K562 (cell line): Measurements from ENCODE around the gene TP73. TPM values are rescaled to one million over a fixed set of nuclear protein-coding genes. Genes with fewer than 3 reads are reported as not detected.
A peak's percentile ranks its signal among the peaks of the same experiment; 100 is the strongest.

Experiments
- ATAC-seq: fragments of 200-7000 bp; cut with Tn5 transposase; 3 replicates; pipeline ENCODE4 v1.9.1; 2020; ENCODE audit warnings: moderate library complexity
- BruUV-seq: library from RNA; stranded (reverse); fragments of 400-500 nt; replicated peaks from 2 replicates; lab custom pipeline; 2021; lab: Mats Ljungman, UMichigan
- CTCF ChIA-PET: fragments of 300-600 bp; formaldehyde crosslinking; extraction: SDS; loops from one replicate; lab custom pipeline; 2021; ENCODE audit warnings: low intra/inter-chr PET ratio; lab: Yijun Ruan, JAX
- POLR2A ChIA-PET: fragments of 300-600, 350-650 bp; sonication (Branson Sonifier 250); formaldehyde crosslinking; extraction: SDS; loops from one replicate; lab custom pipeline; 2021; ENCODE audit warnings: antibody characterized with exemption, inconsistent platforms; lab: Yijun Ruan, JAX
- DNase-seq, 4 experiments: peaks; one replicate each; pipeline versions ENCODE4 v3.0.0 to v3.0.0-alpha.2; 2011 to 2018; ENCODE audit warnings: low spot score in 3 of 4, mixed read lengths in 3 of 4; ENCODE audit errors: extremely low read depth in 1 of 4
- FAIRE-seq: peaks from 2 replicates; lab custom pipeline; 2011; peaks lifted over from hg19 to GRCh38; lab: Jason Lieb, UNC
- H2AFZ ChIP-seq: 2 replicates; pipeline ENCODE4 v1.6.0; 2011; ENCODE audit warnings: low read depth, low read length, control low read depth, inconsistent platforms
- H3K27ac ChIP-seq: fragments of 200-600 bp; 3 replicates; pipeline ENCODE4 v1.8.0; 2011; ENCODE audit warnings: low read depth, mild to moderate bottlenecking, control low read depth, inconsistent platforms, low read length, moderate library complexity, mixed read lengths; ENCODE audit errors: extremely low read depth
- H3K27me3 ChIP-seq, 2 experiments: fragments of 300-600 bp in 1 of 2; 2 replicates in 1 of 2; 3 replicates in 1 of 2; pipeline versions ENCODE4 v1.6.0 to v1.8.0; 2011; ENCODE audit warnings: inconsistent platforms in 2 of 2, low read length in 2 of 2, mild to moderate bottlenecking in 1 of 2, mixed read lengths in 1 of 2, moderate library complexity in 1 of 2; ENCODE audit not compliant: control insufficient read depth in 2 of 2, insufficient read depth in 2 of 2
- H3K36me3 ChIP-seq: fragments of 300-600 bp; 3 replicates; pipeline ENCODE4 v1.8.0; 2011; ENCODE audit warnings: mild to moderate bottlenecking, low read length, inconsistent platforms; ENCODE audit not compliant: control insufficient read depth, insufficient read depth
- H3K4me1 ChIP-seq, 2 experiments: fragments of 200-600 bp in 1 of 2; replicated peaks in 1 of 2; 2 replicates in 1 of 2; 3 replicates in 1 of 2; pipeline versions ENCODE4 v1.5.1 to v1.8.0; 2011; ENCODE audit warnings: inconsistent platforms in 2 of 2, low read length in 2 of 2, mild to moderate bottlenecking in 1 of 2, mixed read lengths in 1 of 2, moderate library complexity in 1 of 2; ENCODE audit not compliant: control insufficient read depth in 2 of 2, insufficient read depth in 2 of 2
- H3K4me2 ChIP-seq: 2 replicates; pipeline ENCODE4 v1.6.1; 2011; ENCODE audit warnings: low read length, control low read depth, inconsistent platforms, mixed read lengths; ENCODE audit not compliant: insufficient read depth
- H3K4me3 ChIP-seq: fragments of 200-600 bp; sonication (generic), shearing (Covaris generic); 2 replicates; pipeline ENCODE4 v1.5.1; 2016; ENCODE audit warnings: control low read depth, inconsistent platforms
- H3K79me2 ChIP-seq: fragments of 200-600 bp; 3 replicates; pipeline ENCODE4 v1.8.0; 2011; ENCODE audit warnings: low read length, inconsistent platforms; ENCODE audit not compliant: control insufficient read depth, insufficient read depth
- H3K9ac ChIP-seq, 2 experiments: 2 replicates each; pipeline versions ENCODE4 v1.6.0 to v1.6.1; 2011; ENCODE audit warnings: low read depth in 2 of 2, low read length in 2 of 2, control low read depth in 1 of 2, inconsistent platforms in 1 of 2, mild to moderate bottlenecking in 1 of 2, mixed read lengths in 1 of 2; ENCODE audit not compliant: insufficient read depth in 1 of 2
- H3K9me1 ChIP-seq: one replicate; pipeline ENCODE4 v1.6.0; 2011; ENCODE audit warnings: inconsistent platforms, mild to moderate bottlenecking, low read length, moderate library complexity; ENCODE audit not compliant: control insufficient read depth, insufficient read depth
- H3K9me3 ChIP-seq: replicated peaks from 2 replicates; pipeline ENCODE4 v1.5.1; 2011; ENCODE audit warnings: low read depth, low read length, inconsistent platforms; ENCODE audit not compliant: control insufficient read depth, insufficient read depth
- H4K20me1 ChIP-seq: replicated peaks from 2 replicates; pipeline ENCODE4 v1.6.1; 2011; ENCODE audit warnings: low read length, inconsistent platforms, mixed read lengths; ENCODE audit not compliant: control insufficient read depth, insufficient read depth
- ESRRA ChIP-seq: fragments of 450-650 bp; IDR thresholded peaks from 2 replicates; pipeline ENCODE4 v1.6.1; 2014; ENCODE audit warnings: low read depth, mild to moderate bottlenecking, moderate library complexity, borderline replicate concordance
- ID3 ChIP-seq, 2 experiments: fragments of 250-450 bp in 1 of 2; fragments of 450-650 bp in 1 of 2; sonication (Bioruptor Pico) in 1 of 2; IDR thresholded peaks; 2 replicates each; pipeline versions ENCODE4 v1.6.1 to v1.8.0; 2016 to 2021; ENCODE audit warnings: mild to moderate bottlenecking in 2 of 2, moderate library complexity in 2 of 2, missing compliant biosample characterization in 1 of 2, missing genetic modification characterization in 1 of 2
- WGBS: fragments of 100-300 bp; shearing (Covaris generic); methylation state at CpG from one replicate; pipeline ENCODE4 v1.1.6; 2016; ENCODE audit warnings: low coverage, mixed read lengths; ENCODE audit not compliant: insufficient coverage; ENCODE audit errors: missing lambda C conversion rate; 5-methylcytosine and 5-hydroxymethylcytosine counted together
- in situ Hi-C: fragments of 300-500 bp; cut with MboI; formaldehyde crosslinking; loops from 4 replicates; pipeline ENCODE4 v1.15.0; 2018; ENCODE audit warnings: inconsistent platforms, mixed read lengths
- intact Hi-C: fragments of 100-400 bp; cut with micrococcal nuclease; formaldehyde crosslinking; loops from 2 replicates; pipeline ENCODE4 v1.14.2; 2022
- polyA plus RNA-seq, 8 experiments: library from polyadenylated mRNA; depleted of rRNA in 4 of 8; stranded (reverse) in 5 of 8; unstranded in 3 of 8; fragments of >200 nt; fragmentation: Nextera tagmentation in 2 of 8; fragmentation: Illumina TruSeq in 1 of 8; extraction: Ambion mirVana in 2 of 8; extraction: Trizol in 1 of 8; gene quantifications; 2 replicates each; pipeline versions ENCODE4 v1.2.1 to v1.2.3, GENCODE V29; 2011 to 2014; ENCODE audit warnings: inconsistent platforms in 1 of 8, missing spikeins in 1 of 8
- total RNA-seq, 7 experiments: library from RNA; depleted of rRNA in 6 of 7; stranded (reverse); fragments of >200 nt in 6 of 7; fragmentation: Illumina TruSeq in 2 of 7; extraction: Trizol in 2 of 7; gene quantifications; 2 replicates each; pipeline versions ENCODE4 v1.2.1 to v1.2.3, GENCODE V29; 2011 to 2021; ENCODE audit warnings: low replicate concordance in 1 of 7

The TP73 gene
- total and polyA plus RNA-seq, 9 of the 15 experiments (the other 6 are each of a cell fraction or from before 2014, with no cell fraction given) = 0.07 to 1.6 (median 0.40) TPM; not detected in 2

- BruUV-seq = no TSS peak
- no peaks in the 10 kb centered on the region for H3K9me3 ChIP-seq
- DNase-seq (no peak), ATAC-seq (no peak), FAIRE-seq (no peak)
- H4K20me1 ChIP-seq = peaks cover 65% of the 10 kb centered on the region
- H3K4me3 ChIP-seq = no peak overlapping the region
- TF ChIP-seq ESRRA (peak; percentile 87), ID3 (CRISPR knock-in tag; IDR thresholded peaks at IDR 0.05) (no peak), ID3 (tag; IDR thresholded peaks at IDR 0.05) (no peak)
- WGBS = 3% methylated on average over 19 of the region's 19 CpGs
- H3K27me3 ChIP-seq = peaks cover 25 to 91% of the 10 kb centered on the region in 2 experiments; a peak in 4 of 5 replicates
- H3K27ac ChIP-seq = no peak overlapping the region
- POLR2A ChIA-PET = interaction anchor here (0.6 to 1.4 kb wide), 4 partner anchors 10 to 208 kb away, joined by 3 to 5 read pairs (median 3); no protein-coding TSS in a partner anchor
- no peaks in the 10 kb centered on the region for H3K79me2 ChIP-seq
- peaks cover 3% of the 10 kb centered on the region for H3K9me1 ChIP-seq
- H3K4me2 ChIP-seq = no peak overlapping the region
- no peaks in the 10 kb centered on the region for H3K36me3 ChIP-seq
- intact Hi-C loops = no loop called here
- in situ Hi-C loops = no loop called here
- CTCF ChIA-PET = interaction anchor here (0.7 kb wide), 1 partner anchor 269 kb away, joined by 3 read pairs; no protein-coding TSS in a partner anchor
- H2AFZ ChIP-seq = no peak overlapping the region
- peaks cover 0 to 48% of the 10 kb centered on the region in 2 experiments; a peak in 2 of 5 replicates for H3K4me1 ChIP-seq
- H3K9ac ChIP-seq = no peak overlapping the region; a peak in 1 of 4 replicates
Observed at GRCh38 chr1:3712573-3713535, 60.5 kb downstream of the TP73 start.
